ENCODE data around the gene MATK. TPM values are rescaled to one million over a fixed set of nuclear protein-coding genes. Genes with fewer than 3 reads are reported as not detected.

Gene MATK
- total RNA-seq, 1 donor from 2014 or later, result 0.29 TPM

GRCh38 chr19:3814648-3815047 is 28.5 kb upstream of the MATK start:
- H3K4me3 ChIP-seq (ENCODE audit: low read depth, low read length), result no peak overlapping the region
- no peak for TF ChIP-seq CTCF (conservative IDR thresholded peaks at IDR 0.05; ENCODE audit: low read depth, low read length)
- no peak for DNase-seq (ENCODE audit: low read depth)

- no peak overlapping the region for H3K4me3 ChIP-seq (ENCODE audit: low read depth, low read length)
- DNase-seq (ENCODE audit: low read depth), result no peak
- TF ChIP-seq CTCF (conservative IDR thresholded peaks at IDR 0.05; ENCODE audit: low read depth, low read length), result no peak
These were observed 27.6 kb upstream of the MATK start for GRCh38 chr19:3813473-3814392.

GRCh38 chr19:3810708-3811355 is 24.7 kb upstream of the MATK start:
- no peak overlapping the region for H3K4me3 ChIP-seq (ENCODE audit: low read depth, low read length)
- DNase-seq (ENCODE audit: low read depth), result no peak
- TF ChIP-seq CTCF (conservative IDR thresholded peaks at IDR 0.05; ENCODE audit: low read depth, low read length), result no peak

- DNase-seq (ENCODE audit: low read depth), result no peak
- no peak for TF ChIP-seq CTCF (conservative IDR thresholded peaks at IDR 0.05; ENCODE audit: low read depth, low read length)
- H3K4me3 ChIP-seq (ENCODE audit: low read depth, low read length), result no peak overlapping the region
These were observed 23.9 kb upstream of the MATK start for GRCh38 chr19:3809881-3810707.

- DNase-seq (ENCODE audit: low read depth), result no peak
- no peak overlapping the region for H3K4me3 ChIP-seq (ENCODE audit: low read depth, low read length)
- no peak for TF ChIP-seq CTCF (conservative IDR thresholded peaks at IDR 0.05; ENCODE audit: low read depth, low read length)
These were observed 22.4 kb upstream of the MATK start for GRCh38 chr19:3808420-3809143.

Data from epithelial cell of proximal tubule (primary cell).